Brain microvascular endothelial cell (primary cell): Measurements from ENCODE around the gene SLC22A13.
"Not testable (repeated sequence)": the region's sequence is repeated elsewhere in the genome, so short reads cannot be mapped to it uniquely, and the experiment has no call there.

Experiments
- DNase-seq: peaks from one replicate; pipeline ENCODE4 v3.0.0-alpha.2; 2020
- H3K27ac ChIP-seq: fragments of 250-450 bp; sonication (Bioruptor Pico); 2 replicates; pipeline ENCODE4 v1.5.1; 2020; ENCODE audit warnings: mild to moderate bottlenecking, moderate library complexity
- H3K27me3 ChIP-seq: fragments of 250-450 bp; sonication (Bioruptor Pico); replicated peaks from 2 replicates; pipeline ENCODE4 v1.5.1; 2020; ENCODE audit warnings: mild to moderate bottlenecking
- H3K36me3 ChIP-seq: fragments of 250-450 bp; sonication (Bioruptor Pico); replicated peaks from 2 replicates; pipeline ENCODE4 v1.5.1; 2020; ENCODE audit warnings: mild to moderate bottlenecking
- H3K4me3 ChIP-seq: 2 replicates; pipeline ENCODE4 v1.5.1; 2011; ENCODE audit warnings: low read depth, mild to moderate bottlenecking, control low read depth, low read length, moderate library complexity
- in situ Hi-C: cut with HindIII; loops from 2 replicates; pipeline ENCODE4 v1.10.0; 2017; ENCODE audit warnings: low sequenced_read_pairs, low pct_ligation_motif_present
- TF ChIP-seq, protein P1 (sequence below): IDR thresholded peaks from 2 replicates; pipeline ENCODE4 v1.5.1; 2011; ENCODE audit warnings: low read depth, mild to moderate bottlenecking, moderate library complexity, low read length, control low read depth, inconsistent platforms; ENCODE audit errors: missing control alignments

SLC22A13 gene

GRCh38 chr3:38226273-38226672 lies 39.3 kb upstream of the SLC22A13 start:
- DNase-seq, result peak; percentile 14
- Histone ChIP-seq H3K36me3 (peaks cover 9% of the 10 kb centered on the region), H3K27ac (peak overlapping the region; percentile 15), H3K4me3 (no peak overlapping the region), H3K27me3 (no peaks in the 10 kb centered on the region)
- TF ChIP-seq, protein P1, sequence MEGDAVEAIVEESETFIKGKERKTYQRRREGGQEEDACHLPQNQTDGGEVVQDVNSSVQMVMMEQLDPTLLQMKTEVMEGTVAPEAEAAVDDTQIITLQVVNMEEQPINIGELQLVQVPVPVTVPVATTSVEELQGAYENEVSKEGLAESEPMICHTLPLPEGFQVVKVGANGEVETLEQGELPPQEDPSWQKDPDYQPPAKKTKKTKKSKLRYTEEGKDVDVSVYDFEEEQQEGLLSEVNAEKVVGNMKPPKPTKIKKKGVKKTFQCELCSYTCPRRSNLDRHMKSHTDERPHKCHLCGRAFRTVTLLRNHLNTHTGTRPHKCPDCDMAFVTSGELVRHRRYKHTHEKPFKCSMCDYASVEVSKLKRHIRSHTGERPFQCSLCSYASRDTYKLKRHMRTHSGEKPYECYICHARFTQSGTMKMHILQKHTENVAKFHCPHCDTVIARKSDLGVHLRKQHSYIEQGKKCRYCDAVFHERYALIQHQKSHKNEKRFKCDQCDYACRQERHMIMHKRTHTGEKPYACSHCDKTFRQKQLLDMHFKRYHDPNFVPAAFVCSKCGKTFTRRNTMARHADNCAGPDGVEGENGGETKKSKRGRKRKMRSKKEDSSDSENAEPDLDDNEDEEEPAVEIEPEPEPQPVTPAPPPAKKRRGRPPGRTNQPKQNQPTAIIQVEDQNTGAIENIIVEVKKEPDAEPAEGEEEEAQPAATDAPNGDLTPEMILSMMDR, result no peak
- in situ Hi-C loops, result no loop called here

GRCh38 chr3:38227989-38228388 lies 37.6 kb upstream of the SLC22A13 start:
- in situ Hi-C loops, result no loop called here
- peaks cover 8% of the 10 kb centered on the region for H3K36me3 ChIP-seq
- DNase-seq, result peak; percentile 50
- H3K4me3 ChIP-seq, result no peak overlapping the region
- peak overlapping the region; percentile 3 for H3K27ac ChIP-seq
- H3K27me3 ChIP-seq, result no peaks in the 10 kb centered on the region
- TF ChIP-seq, protein P1, result no peak

- H3K27ac ChIP-seq, result no peak overlapping the region
- H3K4me3 ChIP-seq, result no peak overlapping the region
- in situ Hi-C loops, result no loop called here
- peaks cover 8% of the 10 kb centered on the region for H3K36me3 ChIP-seq
- TF ChIP-seq, protein P1, result no peak
- DNase-seq, result no peak
- H3K27me3 ChIP-seq, result no peaks in the 10 kb centered on the region
Measured at GRCh38 chr3:38229036-38229435, 36.6 kb upstream of the SLC22A13 start.

GRCh38 chr3:38232701-38233100 lies 32.9 kb upstream of the SLC22A13 start:
- H3K36me3 ChIP-seq, result peaks cover 16% of the 10 kb centered on the region
- DNase-seq, result no peak
- no peak overlapping the region for H3K4me3 ChIP-seq
- H3K27me3 ChIP-seq, result no peaks in the 10 kb centered on the region
- TF ChIP-seq, protein P1, result no peak
- no peak overlapping the region for H3K27ac ChIP-seq
- in situ Hi-C loops, result no loop called here

GRCh38 chr3:38235466-38235865 lies 30.1 kb upstream of the SLC22A13 start:
- Histone ChIP-seq H3K27me3 (no peaks in the 10 kb centered on the region), H3K27ac (no peak overlapping the region), H3K4me3 (no peak overlapping the region), H3K36me3 (peaks cover 19% of the 10 kb centered on the region)
- TF ChIP-seq, protein P1, result no peak
- DNase-seq, result no peak
- in situ Hi-C loops, result no loop called here

DNA sequence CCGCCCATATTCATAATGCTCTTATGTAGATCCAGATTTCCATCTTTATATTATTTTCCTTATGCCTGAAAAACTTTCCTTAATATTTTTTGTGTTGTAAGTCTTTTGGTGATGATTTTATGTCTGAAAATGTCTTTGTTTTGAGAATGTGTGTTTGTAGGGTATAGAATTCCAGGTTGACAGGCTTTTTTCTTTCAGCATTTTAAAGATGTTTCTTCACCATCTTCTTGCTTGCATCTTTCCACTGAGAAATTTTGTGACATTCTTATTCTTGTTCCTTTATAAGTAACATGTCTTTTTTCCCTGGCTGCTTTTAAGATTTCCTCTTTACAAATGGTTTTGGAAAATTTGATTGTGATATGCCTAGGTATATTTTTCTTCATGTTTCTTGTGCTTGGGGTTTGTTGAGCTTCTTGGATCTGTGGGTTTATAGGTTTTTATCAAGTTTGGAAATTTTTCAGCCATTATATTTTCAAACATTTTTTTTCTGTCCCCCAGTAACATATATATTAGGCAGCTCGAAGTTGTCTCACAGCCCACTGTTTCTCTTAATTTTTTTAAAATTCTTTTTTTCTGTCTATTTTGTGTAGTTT lies 27.1 kb upstream of the SLC22A13 start:
- DNase-seq, result no peak
- peaks cover 19% of the 10 kb centered on the region for H3K36me3 ChIP-seq
- in situ Hi-C loops, result no loop called here
- H3K4me3 ChIP-seq, result no peak overlapping the region
- no peak overlapping the region for H3K27ac ChIP-seq
- TF ChIP-seq, protein P1, result no peak
- no peaks in the 10 kb centered on the region for H3K27me3 ChIP-seq

GRCh38 chr3:38242812-38243211 lies 22.8 kb upstream of the SLC22A13 start:
- peaks cover 16% of the 10 kb centered on the region for H3K36me3 ChIP-seq
- in situ Hi-C loops, H3K27ac ChIP-seq, DNase-seq, H3K4me3 ChIP-seq, H3K27me3 ChIP-seq: not testable (repeated sequence)
